ENCODE data around the gene KRT8. TPM values are rescaled to one million over a fixed set of nuclear protein-coding genes. Genes with fewer than 3 reads are reported as not detected.
A peak's percentile ranks its signal among the peaks of the same experiment; 100 is the strongest.

The KRT8 gene
- total and polyA plus RNA-seq, 2 of the 13 experiments (the other 11 are each of a cell fraction or from before 2014, with no cell fraction given), result 498 to 718 TPM

GRCh38 chr12:52945389-52946232 is 40.7 kb upstream of the KRT8 start (continued):
- TF ChIP-seq AHDC1 (CRISPR knock-in tag; IDR thresholded peaks at IDR 0.05; ENCODE audit: borderline replicate concordance) (no peak), NR2F2 (IDR thresholded peaks at IDR 0.05; ENCODE audit: borderline replicate concordance, low read depth) (no peak), POLR2A (IDR thresholded peaks at IDR 0.05; ENCODE audit: insufficient read depth in 1 of 2, low read depth in 2 of 2, low read length in 2 of 2) (peak; percentile 13 to 53; a peak in 2 of 4 replicates), ZKSCAN1 (IDR thresholded peaks at IDR 0.05; ENCODE audit: low read length) (no peak), YY1 (IDR thresholded peaks at IDR 0.05; ENCODE audit: insufficient read depth, insufficient replicate concordance, low read depth, low read length) (peak; percentile 26), SNAPC2 (CRISPR knock-in tag; IDR thresholded peaks at IDR 0.05) (0 out of 2 replicates have a peak, but pooled peaks have one; percentile 24), MYC (CRISPR knock-in tag; IDR thresholded peaks at IDR 0.05; ENCODE audit: borderline replicate concordance) (no peak; the same call in 1 of the 2 replicates), MTF2 (CRISPR knock-in tag; IDR thresholded peaks at IDR 0.05; ENCODE audit: borderline replicate concordance) (no peak), ZC3H13 (CRISPR knock-in tag; IDR thresholded peaks at IDR 0.05) (no peak), ZNF766 (CRISPR knock-in tag; IDR thresholded peaks at IDR 0.05; ENCODE audit: borderline replicate concordance) (no peak), AHR (CRISPR knock-in tag; IDR thresholded peaks at IDR 0.05) (no peak), ZNF276 (CRISPR knock-in tag; IDR thresholded peaks at IDR 0.05; ENCODE audit: low read depth) (no peak), HIVEP1 (CRISPR knock-in tag; IDR thresholded peaks at IDR 0.05) (peak; percentile 65; the same call in 1 of the 2 replicates), PPARG (CRISPR knock-in tag; conservative IDR thresholded peaks at IDR 0.05) (no peak; the same call in 1 of the 2 replicates), MZF1 (CRISPR knock-in tag; IDR thresholded peaks at IDR 0.05; ENCODE audit: borderline replicate concordance) (no peak), DNMT3B (CRISPR knock-in tag; conservative IDR thresholded peaks at IDR 0.05) (no peak), RXRB (CRISPR knock-in tag; IDR thresholded peaks at IDR 0.05; ENCODE audit: borderline replicate concordance) (peak; percentile 57; the same call in 1 of the 2 replicates), PAF1 (CRISPR knock-in tag; IDR thresholded peaks at IDR 0.05) (no peak), SKIL (CRISPR knock-in tag; IDR thresholded peaks at IDR 0.05; ENCODE audit: borderline replicate concordance) (0 out of 2 replicates have a peak, but pooled peaks have one; percentile 57)
